Prostate gland (tissue), 2 donors: ENCODE results near the gene TMEM243.

Source experiments
- CTCF ChIP-seq, 4 experiments: fragments of 200-600 bp in 2 of 4; fragments of 450-650 bp in 2 of 4; sonication (generic) in 2 of 4; IDR thresholded peaks; 1 replicate in 3 of 4; 2 replicates in 1 of 4; pipeline ENCODE4 v1.5.1; 2016 to 2019; ENCODE audit warnings: antibody characterized with exemption in 4 of 4, mild to moderate bottlenecking in 2 of 4, moderate library complexity in 2 of 4
- POLR2A ChIP-seq: fragments of 450-650 bp; IDR thresholded peaks from one replicate; pipeline ENCODE4 v1.6.1; 2016; ENCODE audit warnings: antibody characterized with exemption, mild to moderate bottlenecking
- POLR2AphosphoS5 ChIP-seq: sonication (generic); formaldehyde crosslinking; IDR thresholded peaks from one replicate; pipeline ENCODE4 v1.6.1; 2017; ENCODE audit warnings: antibody characterized with exemption

GRCh38 chr7:87170828-87171227 lies 48.7 kb downstream of the TMEM243 start:
- TF ChIP-seq POLR2A = no peak
- TF ChIP-seq CTCF (IDR thresholded peaks at IDR 0.05) = no peak
- no peak for TF ChIP-seq POLR2AphosphoS5
